OCI-LY7 (cell line): ENCODE results near the gene OFD1. TPM values are rescaled to one million over a fixed set of nuclear protein-coding genes. Genes with fewer than 3 reads are reported as not detected.

Experiments used
- BruUV-seq: library from RNA; stranded (reverse); fragments of 400-500 nt; replicated peaks from 2 replicates; lab custom pipeline; 2021; lab: Mats Ljungman, UMichigan
- CTCF ChIA-PET: fragments of 300-600 bp; sonication (Branson Sonifier 250); formaldehyde crosslinking; loops from one replicate; lab custom pipeline; 2022; ENCODE audit warnings: antibody characterized with exemption; ENCODE audit not compliant: unreplicated experiment; lab: Charles Lee
- POLR2A ChIA-PET: fragments of 300-600 bp; sonication (Branson Sonifier 250); formaldehyde crosslinking; loops from one replicate; lab custom pipeline; 2022; ENCODE audit warnings: antibody characterized with exemption; lab: Charles Lee
- DNase-seq: peaks from one replicate; pipeline ENCODE4 v3.0.0-alpha.2; 2015; ENCODE audit warnings: low spot score
- H2AFZ ChIP-seq: fragments of 200-600 bp; sonication (generic), shearing (Covaris generic); 2 replicates; pipeline ENCODE4 v1.6.1; 2014; ENCODE audit warnings: mild to moderate bottlenecking, antibody characterized with exemption, low read length, moderate library complexity
- H3K27ac ChIP-seq: fragments of 200-600 bp; sonication (generic); 2 replicates; pipeline ENCODE4 v1.5.1; 2014; ENCODE audit warnings: mixed run types, low read depth, mild to moderate bottlenecking, moderate library complexity, low read length, inconsistent platforms; ENCODE audit not compliant: poor library complexity, severe bottlenecking
- H3K36me3 ChIP-seq: fragments of 200-600 bp; sonication (generic); 2 replicates; pipeline ENCODE4 v1.6.1; 2014; ENCODE audit warnings: mild to moderate bottlenecking, antibody characterized with exemption, low read length, moderate library complexity, mixed read lengths; ENCODE audit not compliant: insufficient read depth
- H3K4me1 ChIP-seq: fragments of 200-600 bp; sonication (generic); 2 replicates; pipeline ENCODE4 v1.5.1; 2014; ENCODE audit warnings: mild to moderate bottlenecking, low read length; ENCODE audit not compliant: insufficient read depth, poor library complexity, severe bottlenecking
- H3K4me2 ChIP-seq: fragments of 200-600 bp; sonication (generic); 2 replicates; pipeline ENCODE4 v1.6.1; 2014; ENCODE audit warnings: mild to moderate bottlenecking, low read length
- H3K4me3 ChIP-seq: fragments of 200-600 bp; sonication (generic); 2 replicates; pipeline ENCODE4 v1.5.1; 2014; ENCODE audit warnings: mild to moderate bottlenecking, low read depth, low read length; ENCODE audit not compliant: poor library complexity, severe bottlenecking
- H3K79me2 ChIP-seq: fragments of 200-600 bp; sonication (generic); 2 replicates; pipeline ENCODE4 v1.6.1; 2016; ENCODE audit warnings: low read depth, mild to moderate bottlenecking, low read length, moderate library complexity, mixed read lengths; ENCODE audit not compliant: insufficient read depth
- H3K9me2 ChIP-seq: fragments of 200-600 bp; sonication (generic); 2 replicates; pipeline ENCODE4 v1.6.1; 2016; ENCODE audit warnings: mild to moderate bottlenecking, low read length, mixed read lengths; ENCODE audit not compliant: insufficient read depth
- H3K9me3 ChIP-seq: fragments of 200-600 bp; sonication (generic); 2 replicates; pipeline ENCODE4 v1.6.1; 2014; ENCODE audit warnings: mild to moderate bottlenecking, mixed run types, low read length, mixed read lengths
- H4K20me1 ChIP-seq: fragments of 200-600 bp; sonication (generic); 2 replicates; pipeline ENCODE4 v1.6.1; 2014; ENCODE audit warnings: mild to moderate bottlenecking, antibody characterized with exemption, low read length, moderate library complexity, mixed read lengths; ENCODE audit not compliant: insufficient read depth
- EZH2phosphoT487 ChIP-seq: fragments of 200-600 bp; sonication (generic); IDR thresholded peaks from 2 replicates; pipeline ENCODE4 v1.6.1; 2018; ENCODE audit warnings: low read depth, borderline replicate concordance, mild to moderate bottlenecking, mixed run types, antibody characterized with exemption, low read length, moderate library complexity, mixed read lengths
- intact Hi-C: fragments of 100-400 bp; cut with micrococcal nuclease; formaldehyde crosslinking; loops from one replicate; pipeline ENCODE4 v1.10.0; 2022; ENCODE audit not compliant: unreplicated experiment
- total RNA-seq, 2 experiments: library from RNA; depleted of rRNA in 1 of 2; stranded (reverse); fragments of >200 nt in 1 of 2; shearing (Covaris generic) in 1 of 2; gene quantifications; 2 replicates each; pipeline ENCODE4 v1.2.3, GENCODE V29; 2014 to 2022
- TF ChIP-seq, protein P1 (sequence below): fragments of 200-600 bp; sonication (generic); conservative IDR thresholded peaks from 2 replicates; pipeline ENCODE4 v1.5.1; 2014; ENCODE audit warnings: mild to moderate bottlenecking, antibody characterized with exemption, low read length, moderate library complexity, mixed read lengths

OFD1 gene
- total RNA-seq, 2 experiments from 2014 or later, result 60.7 to 64.7 TPM

DNA sequence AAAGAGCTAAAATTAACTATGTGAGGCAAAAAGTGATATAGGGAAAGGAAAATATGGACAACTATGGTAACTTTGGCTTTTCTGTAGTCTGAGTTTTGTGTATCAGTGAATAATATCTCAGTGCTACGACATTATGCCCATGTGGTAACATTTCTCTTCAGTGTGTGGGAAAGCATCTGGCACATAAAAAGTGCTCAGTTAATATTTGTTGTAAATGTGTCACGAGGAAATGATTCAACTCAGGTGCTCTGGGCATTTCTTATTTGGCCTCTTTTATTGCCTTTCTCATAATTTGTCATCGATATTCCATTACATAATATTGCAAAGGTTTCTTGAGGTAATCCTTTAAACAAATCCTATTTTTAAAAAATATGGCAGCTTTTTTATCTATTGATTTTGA, 17.6 kb downstream of the OFD1 start:
- Histone ChIP-seq H3K79me2 (peaks cover 38% of the 10 kb centered on the region; the same call in 1 of the 2 replicates), H3K36me3 (peaks cover 95% of the 10 kb centered on the region), H2AFZ (no peak overlapping the region), H3K9me3 (no peaks in the 10 kb centered on the region), H3K4me2 (peak overlapping the region; percentile 65), H3K4me1 (peaks cover 70% of the 10 kb centered on the region), H3K9me2 (no peaks in the 10 kb centered on the region), H3K27ac (peak overlapping the region; percentile 87), H4K20me1 (no peaks in the 10 kb centered on the region), H3K4me3 (no peak overlapping the region)
- CTCF ChIA-PET, result no interaction called here
- POLR2A ChIA-PET, result interaction anchor here (3.5 to 6.3 kb wide), 2 partner anchors 10 to 17 kb away, joined by 15 to 52 read pairs; partner anchors contain the start of genes OFD1 and TRAPPC2
- BruUV-seq, result no TSS peak
- no peak for TF ChIP-seq EZH2phosphoT487
- intact Hi-C loops, result loop anchor here (10.0 kb wide), 2 partner anchors 247 to 1123 kb away; partner anchors contain the start of genes FANCB and MOSPD2
- DNase-seq, result no peak

GRCh38 chrX:13752646-13753045, 18.1 kb downstream of the OFD1 start:
- Histone ChIP-seq H3K4me1 (peaks cover 75% of the 10 kb centered on the region), H3K4me3 (peak overlapping the region; percentile 34), H4K20me1 (no peaks in the 10 kb centered on the region), H3K9me3 (no peaks in the 10 kb centered on the region), H3K4me2 (peak overlapping the region; percentile 65), H3K36me3 (peaks cover 96% of the 10 kb centered on the region), H2AFZ (no peak overlapping the region), H3K27ac (peak overlapping the region; percentile 87), H3K79me2 (peaks cover 43% of the 10 kb centered on the region; the same call in 1 of the 2 replicates), H3K9me2 (no peaks in the 10 kb centered on the region)
- TF ChIP-seq EZH2phosphoT487, result no peak
- TF ChIP-seq, protein P1, sequence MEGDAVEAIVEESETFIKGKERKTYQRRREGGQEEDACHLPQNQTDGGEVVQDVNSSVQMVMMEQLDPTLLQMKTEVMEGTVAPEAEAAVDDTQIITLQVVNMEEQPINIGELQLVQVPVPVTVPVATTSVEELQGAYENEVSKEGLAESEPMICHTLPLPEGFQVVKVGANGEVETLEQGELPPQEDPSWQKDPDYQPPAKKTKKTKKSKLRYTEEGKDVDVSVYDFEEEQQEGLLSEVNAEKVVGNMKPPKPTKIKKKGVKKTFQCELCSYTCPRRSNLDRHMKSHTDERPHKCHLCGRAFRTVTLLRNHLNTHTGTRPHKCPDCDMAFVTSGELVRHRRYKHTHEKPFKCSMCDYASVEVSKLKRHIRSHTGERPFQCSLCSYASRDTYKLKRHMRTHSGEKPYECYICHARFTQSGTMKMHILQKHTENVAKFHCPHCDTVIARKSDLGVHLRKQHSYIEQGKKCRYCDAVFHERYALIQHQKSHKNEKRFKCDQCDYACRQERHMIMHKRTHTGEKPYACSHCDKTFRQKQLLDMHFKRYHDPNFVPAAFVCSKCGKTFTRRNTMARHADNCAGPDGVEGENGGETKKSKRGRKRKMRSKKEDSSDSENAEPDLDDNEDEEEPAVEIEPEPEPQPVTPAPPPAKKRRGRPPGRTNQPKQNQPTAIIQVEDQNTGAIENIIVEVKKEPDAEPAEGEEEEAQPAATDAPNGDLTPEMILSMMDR, result no peak
- intact Hi-C loops, result loop anchor here (10.0 kb wide), 2 partner anchors 248 to 1122 kb away; partner anchors contain the start of genes FANCB and MOSPD2
- BruUV-seq, result no TSS peak
- ChIA-PET POLR2A (interaction anchor here (0.6 to 6.3 kb wide), 5 partner anchors 11 to 81 kb away, joined by 3 to 52 read pairs (median 4); partner anchors contain the start of genes OFD1 and TRAPPC2), CTCF (no interaction called here)
- DNase-seq, result peak; percentile 78

- peaks cover 89% of the 10 kb centered on the region for H3K36me3 ChIP-seq
- intact Hi-C loops, result loop anchor here (10.0 kb wide), 2 partner anchors 250 to 1120 kb away; partner anchors contain the start of genes FANCB and MOSPD2
- H3K4me2 ChIP-seq, result peak overlapping the region; percentile 55
- TF ChIP-seq, protein P1, result no peak
- TF ChIP-seq EZH2phosphoT487, result no peak
- no TSS peak for BruUV-seq
- H2AFZ ChIP-seq, result no peak overlapping the region
- H3K27ac ChIP-seq, result peak overlapping the region; percentile 73
- no peaks in the 10 kb centered on the region for H3K9me2 ChIP-seq
- H4K20me1 ChIP-seq, result no peaks in the 10 kb centered on the region
- H3K4me3 ChIP-seq, result peak overlapping the region; percentile 16
- peaks cover 44% of the 10 kb centered on the region; the same call in 1 of the 2 replicates for H3K79me2 ChIP-seq
- ChIA-PET POLR2A (interaction anchor here (0.5 to 6.3 kb wide), 8 partner anchors 10 to 801 kb away, joined by 3 to 52 read pairs (median 4); partner anchors contain the start of genes OFD1 and TRAPPC2), CTCF (no interaction called here)
- no peak for DNase-seq
- peaks cover 92% of the 10 kb centered on the region for H3K4me1 ChIP-seq
- no peaks in the 10 kb centered on the region for H3K9me3 ChIP-seq
Measured at GRCh38 chrX:13754765-13755164, 20.2 kb downstream of the OFD1 start.
